Neural cell (in vitro differentiated cells): Measurements from ENCODE around the gene TTF1.
"Not testable (repeated sequence)": the region's sequence is repeated elsewhere in the genome, so short reads cannot be mapped to it uniquely, and the experiment has no call there.

ENCODE experiments used
- EP300 ChIP-seq: fragments of 450-650 bp; conservative IDR thresholded peaks from 2 replicates; pipeline ENCODE4 v1.6.1; 2014; ENCODE audit warnings: antibody characterized with exemption, mild to moderate bottlenecking, moderate library complexity; ENCODE audit not compliant: poor library complexity, severe bottlenecking
- POLR2AphosphoS5 ChIP-seq: IDR thresholded peaks from 2 replicates; pipeline ENCODE4 v1.6.1; 2012
- RAD21 ChIP-seq: fragments of 450-650 bp; conservative IDR thresholded peaks from 2 replicates; pipeline ENCODE4 v1.6.1; 2014; ENCODE audit warnings: antibody characterized with exemption, mild to moderate bottlenecking, moderate library complexity
- SMC3 ChIP-seq: fragments of 450-650 bp; conservative IDR thresholded peaks from 2 replicates; pipeline ENCODE4 v1.6.1; 2014; ENCODE audit warnings: antibody characterized with exemption, mild to moderate bottlenecking, moderate library complexity; ENCODE audit not compliant: poor library complexity
- TAF1 ChIP-seq: IDR thresholded peaks from 2 replicates; pipeline ENCODE4 v1.6.1; 2012; ENCODE audit warnings: low read depth
- TF ChIP-seq, protein P1 (sequence below): fragments of 450-650 bp; IDR thresholded peaks from 2 replicates; pipeline ENCODE4 v1.5.1; 2014; ENCODE audit warnings: antibody characterized with exemption, mild to moderate bottlenecking, moderate library complexity; ENCODE audit not compliant: poor library complexity, severe bottlenecking
- TF ChIP-seq, protein P2 (sequence below): IDR thresholded peaks from 2 replicates; pipeline ENCODE4 v1.6.1; 2012; ENCODE audit warnings: borderline replicate concordance

DNA sequence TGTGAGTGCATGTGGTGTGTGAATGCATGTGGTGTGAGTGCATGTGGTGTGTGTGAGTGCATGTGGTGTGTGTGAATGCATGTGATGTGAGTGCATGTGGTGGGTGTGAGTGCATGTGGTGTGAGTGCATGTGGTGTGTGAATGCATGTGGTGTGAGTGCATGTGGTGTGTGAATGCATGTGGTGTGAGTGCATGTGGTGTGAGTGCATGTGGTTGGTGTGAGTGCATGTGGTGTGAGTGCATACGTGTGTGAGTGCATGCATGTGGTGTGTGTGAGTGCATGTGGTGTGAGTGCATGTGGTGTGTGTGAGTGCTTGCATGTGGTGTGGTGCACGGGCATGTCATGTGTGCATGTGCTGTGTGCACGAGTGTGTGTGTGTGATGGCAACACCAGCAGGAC lies 28.2 kb downstream of the TTF1 start:
- not testable (repeated sequence) for TF ChIP-seq SMC3, RAD21, POLR2AphosphoS5, TAF1, EP300
- TF ChIP-seq, protein P1, sequence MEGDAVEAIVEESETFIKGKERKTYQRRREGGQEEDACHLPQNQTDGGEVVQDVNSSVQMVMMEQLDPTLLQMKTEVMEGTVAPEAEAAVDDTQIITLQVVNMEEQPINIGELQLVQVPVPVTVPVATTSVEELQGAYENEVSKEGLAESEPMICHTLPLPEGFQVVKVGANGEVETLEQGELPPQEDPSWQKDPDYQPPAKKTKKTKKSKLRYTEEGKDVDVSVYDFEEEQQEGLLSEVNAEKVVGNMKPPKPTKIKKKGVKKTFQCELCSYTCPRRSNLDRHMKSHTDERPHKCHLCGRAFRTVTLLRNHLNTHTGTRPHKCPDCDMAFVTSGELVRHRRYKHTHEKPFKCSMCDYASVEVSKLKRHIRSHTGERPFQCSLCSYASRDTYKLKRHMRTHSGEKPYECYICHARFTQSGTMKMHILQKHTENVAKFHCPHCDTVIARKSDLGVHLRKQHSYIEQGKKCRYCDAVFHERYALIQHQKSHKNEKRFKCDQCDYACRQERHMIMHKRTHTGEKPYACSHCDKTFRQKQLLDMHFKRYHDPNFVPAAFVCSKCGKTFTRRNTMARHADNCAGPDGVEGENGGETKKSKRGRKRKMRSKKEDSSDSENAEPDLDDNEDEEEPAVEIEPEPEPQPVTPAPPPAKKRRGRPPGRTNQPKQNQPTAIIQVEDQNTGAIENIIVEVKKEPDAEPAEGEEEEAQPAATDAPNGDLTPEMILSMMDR: not testable (repeated sequence)
- TF ChIP-seq, protein P2, sequence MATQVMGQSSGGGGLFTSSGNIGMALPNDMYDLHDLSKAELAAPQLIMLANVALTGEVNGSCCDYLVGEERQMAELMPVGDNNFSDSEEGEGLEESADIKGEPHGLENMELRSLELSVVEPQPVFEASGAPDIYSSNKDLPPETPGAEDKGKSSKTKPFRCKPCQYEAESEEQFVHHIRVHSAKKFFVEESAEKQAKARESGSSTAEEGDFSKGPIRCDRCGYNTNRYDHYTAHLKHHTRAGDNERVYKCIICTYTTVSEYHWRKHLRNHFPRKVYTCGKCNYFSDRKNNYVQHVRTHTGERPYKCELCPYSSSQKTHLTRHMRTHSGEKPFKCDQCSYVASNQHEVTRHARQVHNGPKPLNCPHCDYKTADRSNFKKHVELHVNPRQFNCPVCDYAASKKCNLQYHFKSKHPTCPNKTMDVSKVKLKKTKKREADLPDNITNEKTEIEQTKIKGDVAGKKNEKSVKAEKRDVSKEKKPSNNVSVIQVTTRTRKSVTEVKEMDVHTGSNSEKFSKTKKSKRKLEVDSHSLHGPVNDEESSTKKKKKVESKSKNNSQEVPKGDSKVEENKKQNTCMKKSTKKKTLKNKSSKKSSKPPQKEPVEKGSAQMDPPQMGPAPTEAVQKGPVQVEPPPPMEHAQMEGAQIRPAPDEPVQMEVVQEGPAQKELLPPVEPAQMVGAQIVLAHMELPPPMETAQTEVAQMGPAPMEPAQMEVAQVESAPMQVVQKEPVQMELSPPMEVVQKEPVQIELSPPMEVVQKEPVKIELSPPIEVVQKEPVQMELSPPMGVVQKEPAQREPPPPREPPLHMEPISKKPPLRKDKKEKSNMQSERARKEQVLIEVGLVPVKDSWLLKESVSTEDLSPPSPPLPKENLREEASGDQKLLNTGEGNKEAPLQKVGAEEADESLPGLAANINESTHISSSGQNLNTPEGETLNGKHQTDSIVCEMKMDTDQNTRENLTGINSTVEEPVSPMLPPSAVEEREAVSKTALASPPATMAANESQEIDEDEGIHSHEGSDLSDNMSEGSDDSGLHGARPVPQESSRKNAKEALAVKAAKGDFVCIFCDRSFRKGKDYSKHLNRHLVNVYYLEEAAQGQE: not testable (repeated sequence)
